Measurements from ENCODE around the gene PLOD3.

The PLOD3 gene

GRCh38 chr7:101239191-101239950 is 22.0 kb upstream of the PLOD3 start:
- DNase-seq (ENCODE audit: low spot score) = no peak

GRCh38 chr7:101238226-101239182 is 21.1 kb upstream of the PLOD3 start:
- no peak for DNase-seq (ENCODE audit: low spot score)

GRCh38 chr7:101237206-101238067 is 20.1 kb upstream of the PLOD3 start, which contains the start of gene CLDN15:
TSS of gene CLDN15 (minus strand) at chr7:101237802. CDS start at chr7:101237581, 221 bp downstream.
- DNase-seq (ENCODE audit: low spot score) = no peak

GRCh38 chr7:101236292-101236835 is 19.0 kb upstream of the PLOD3 start:
- no peak for DNase-seq (ENCODE audit: low spot score)

- no peak for DNase-seq (ENCODE audit: low spot score)
These were observed 18.1 kb upstream of the PLOD3 start for GRCh38 chr7:101235522-101235921.

- DNase-seq (ENCODE audit: low spot score) = no peak
These were observed 17.7 kb upstream of the PLOD3 start for GRCh38 chr7:101235050-101235449.

- no peak for DNase-seq (ENCODE audit: low spot score)
These were observed 17.3 kb upstream of the PLOD3 start for GRCh38 chr7:101234636-101235035.

- no peak for DNase-seq (ENCODE audit: low spot score)
These were observed 16.6 kb upstream of the PLOD3 start for GRCh38 chr7:101233907-101234547.

GRCh38 chr7:101232141-101232850 is 14.9 kb upstream of the PLOD3 start:
- no peak for DNase-seq (ENCODE audit: low spot score)

- no peak for DNase-seq (ENCODE audit: low spot score)
These were observed 14.3 kb upstream of the PLOD3 start for GRCh38 chr7:101231644-101232043.

- no peak for DNase-seq (ENCODE audit: low spot score)
These were observed 9.3 kb upstream of the PLOD3 start for GRCh38 chr7:101226721-101227120.

- no peak for DNase-seq (ENCODE audit: low spot score)
These were observed 8.3 kb upstream of the PLOD3 start for GRCh38 chr7:101225650-101226049.

- DNase-seq (ENCODE audit: low spot score) = no peak
These were observed 6.1 kb upstream of the PLOD3 start for GRCh38 chr7:101223528-101223927.

- DNase-seq (ENCODE audit: low spot score) = no peak
These were observed 5.0 kb upstream of the PLOD3 start for GRCh38 chr7:101222275-101222830.

- no peak for DNase-seq (ENCODE audit: low spot score)
These were observed 2.9 kb upstream of the PLOD3 start for GRCh38 chr7:101220295-101220694.

- no peak for DNase-seq (ENCODE audit: low spot score)
These were observed 1.1 kb upstream of the PLOD3 start for GRCh38 chr7:101218236-101219125.

- DNase-seq (ENCODE audit: low spot score) = peak; percentile 28
These were observed 457 bp downstream of the PLOD3 start for GRCh38 chr7:101216860-101217387.

GRCh38 chr7:101216001-101216859 is 1.2 kb downstream of the PLOD3 start:
- no peak for DNase-seq (ENCODE audit: low spot score)
